BE2C (cell line): ENCODE data around the gene PTPRN2.

Source experiments
- DNase-seq: peaks from one replicate; pipeline ENCODE4 v3.0.0-alpha.2; 2020
- H3K27me3 ChIP-seq: fragments of 250-450 bp; sonication (Bioruptor Pico); 2 replicates; pipeline ENCODE4 v1.5.1; 2020; ENCODE audit warnings: mild to moderate bottlenecking
- H3K36me3 ChIP-seq: fragments of 250-450 bp; sonication (Bioruptor Pico); 2 replicates; pipeline ENCODE4 v1.5.1; 2020; ENCODE audit warnings: mild to moderate bottlenecking
- H3K4me1 ChIP-seq: fragments of 250-450 bp; sonication (Bioruptor Pico); 2 replicates; pipeline ENCODE4 v1.5.1; 2020
- H3K4me3 ChIP-seq: 2 replicates; pipeline ENCODE4 v1.5.1; 2011; ENCODE audit warnings: low read depth, low read length
- H3K9me3 ChIP-seq: fragments of 250-450 bp; sonication (Bioruptor Pico); 2 replicates; pipeline ENCODE4 v1.5.1; 2020
- CTCF ChIP-seq: IDR thresholded peaks from 2 replicates; pipeline ENCODE4 v1.5.1; 2012; ENCODE audit warnings: mild to moderate bottlenecking, low read depth, low read length

The PTPRN2 gene

DNA sequence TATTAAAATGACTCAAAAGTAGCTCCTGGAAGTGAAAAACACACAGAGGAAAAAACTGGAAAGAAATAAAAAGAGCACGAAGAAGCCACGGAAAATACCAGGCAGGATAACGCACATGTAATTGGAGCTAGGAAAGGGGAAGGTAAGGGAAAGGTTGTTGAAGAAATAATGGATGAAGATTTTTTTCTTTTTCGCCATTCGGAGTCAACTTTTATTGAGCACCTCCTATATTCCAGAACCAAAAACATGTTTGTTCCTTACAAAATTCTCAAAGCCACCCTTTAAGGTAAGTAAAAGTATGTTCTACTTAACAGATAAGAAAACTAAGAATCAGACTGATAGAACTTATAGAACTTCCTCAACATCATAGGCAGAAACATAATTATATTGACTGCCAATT, 32.8 kb upstream of the PTPRN2 start:
- Histone ChIP-seq H3K9me3 (no peaks in the 10 kb centered on the region), H3K27me3 (no peaks in the 10 kb centered on the region), H3K4me1 (no peaks in the 10 kb centered on the region), H3K36me3 (peaks cover 6% of the 10 kb centered on the region; the same call in 1 of the 2 replicates), H3K4me3 (no peak overlapping the region)
- no peak for TF ChIP-seq CTCF
- DNase-seq, result no peak

DNA sequence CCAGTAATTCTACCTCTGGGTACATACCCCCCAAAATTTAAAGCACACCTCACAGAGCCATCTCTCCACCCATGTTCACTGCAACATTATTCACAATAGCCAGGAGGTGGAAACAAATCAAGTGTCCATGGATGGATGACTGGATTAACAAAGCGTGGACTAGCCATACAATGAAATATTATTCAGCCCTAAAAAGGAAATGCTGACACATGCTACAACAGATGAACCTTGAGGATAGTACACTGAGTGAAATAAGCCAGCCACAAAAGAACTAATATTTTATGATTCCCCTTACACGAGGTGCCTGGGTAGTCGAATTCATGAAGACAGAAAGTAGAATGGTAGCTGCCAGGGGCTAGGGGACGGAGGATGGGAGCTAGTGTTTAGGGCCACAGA, 31.1 kb upstream of the PTPRN2 start:
- H3K9me3 ChIP-seq, result no peaks in the 10 kb centered on the region
- DNase-seq, result no peak
- H3K36me3 ChIP-seq, result peaks cover 9% of the 10 kb centered on the region; the same call in 1 of the 2 replicates
- H3K4me3 ChIP-seq, result no peak overlapping the region
- no peak for TF ChIP-seq CTCF
- no peaks in the 10 kb centered on the region for H3K4me1 ChIP-seq
- H3K27me3 ChIP-seq, result no peaks in the 10 kb centered on the region

GRCh38 chr7:158617737-158618128, 30.1 kb upstream of the PTPRN2 start:
- H3K27me3 ChIP-seq, result no peaks in the 10 kb centered on the region
- H3K4me1 ChIP-seq, result peaks cover 7% of the 10 kb centered on the region
- TF ChIP-seq CTCF, result no peak
- H3K4me3 ChIP-seq, result no peak overlapping the region
- no peak for DNase-seq
- H3K36me3 ChIP-seq, result peaks cover 9% of the 10 kb centered on the region
- H3K9me3 ChIP-seq, result no peaks in the 10 kb centered on the region

- Histone ChIP-seq H3K4me1 (peaks cover 7% of the 10 kb centered on the region), H3K36me3 (peaks cover 12% of the 10 kb centered on the region), H3K4me3 (no peak overlapping the region), H3K27me3 (no peaks in the 10 kb centered on the region), H3K9me3 (no peaks in the 10 kb centered on the region)
- no peak for TF ChIP-seq CTCF
- DNase-seq, result no peak
Observed at GRCh38 chr7:158616050-158616449, 28.4 kb upstream of the PTPRN2 start.

DNA sequence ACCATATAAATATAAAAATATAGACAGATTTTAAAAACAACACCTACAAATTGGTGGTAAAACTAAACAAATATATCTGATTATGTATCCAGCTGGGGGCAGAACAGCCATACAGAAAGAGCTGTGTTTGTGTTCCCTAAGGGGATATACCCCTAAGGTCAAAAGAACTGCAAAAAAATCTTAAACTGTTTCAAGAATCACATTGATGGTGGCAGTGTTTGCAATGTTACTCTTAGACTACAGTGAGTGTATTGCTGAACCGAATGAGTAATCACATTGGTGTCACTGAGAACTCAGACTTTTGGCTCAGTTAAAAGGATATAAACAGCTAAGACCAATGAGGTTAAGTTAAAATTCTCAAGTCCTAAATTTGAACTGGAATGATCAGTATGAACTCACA, 27.1 kb upstream of the PTPRN2 start:
- no peak overlapping the region for H3K4me3 ChIP-seq
- H3K27me3 ChIP-seq, result no peaks in the 10 kb centered on the region
- no peak for TF ChIP-seq CTCF
- no peaks in the 10 kb centered on the region for H3K9me3 ChIP-seq
- peaks cover 7% of the 10 kb centered on the region for H3K4me1 ChIP-seq
- DNase-seq, result no peak
- peaks cover 10% of the 10 kb centered on the region for H3K36me3 ChIP-seq

DNA sequence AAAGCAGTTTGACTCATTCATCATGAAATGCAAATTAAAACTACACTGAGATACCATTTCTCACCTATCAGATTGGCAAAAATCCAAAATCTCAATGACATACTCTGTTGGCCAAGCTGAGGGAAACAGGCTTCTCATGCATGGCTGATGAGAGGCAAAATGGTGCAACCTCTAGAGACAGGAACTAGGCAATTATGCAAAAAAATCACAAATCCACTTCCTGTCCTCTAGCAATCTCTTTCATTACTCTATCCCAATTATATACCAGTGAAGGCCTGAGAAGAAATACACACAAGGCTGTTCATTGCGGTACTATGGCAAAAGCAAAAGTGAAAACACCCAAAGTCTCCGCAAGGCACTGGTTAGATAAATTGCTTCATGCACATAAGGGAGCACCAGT, 25.9 kb upstream of the PTPRN2 start:
- Histone ChIP-seq H3K4me1 (peaks cover 7% of the 10 kb centered on the region), H3K9me3 (no peaks in the 10 kb centered on the region), H3K27me3 (no peaks in the 10 kb centered on the region), H3K4me3 (no peak overlapping the region), H3K36me3 (peaks cover 6% of the 10 kb centered on the region; the same call in 1 of the 2 replicates)
- no peak for TF ChIP-seq CTCF
- no peak for DNase-seq
